ENCODE measurements around the gene ADAM15.

The ADAM15 gene

DNA sequence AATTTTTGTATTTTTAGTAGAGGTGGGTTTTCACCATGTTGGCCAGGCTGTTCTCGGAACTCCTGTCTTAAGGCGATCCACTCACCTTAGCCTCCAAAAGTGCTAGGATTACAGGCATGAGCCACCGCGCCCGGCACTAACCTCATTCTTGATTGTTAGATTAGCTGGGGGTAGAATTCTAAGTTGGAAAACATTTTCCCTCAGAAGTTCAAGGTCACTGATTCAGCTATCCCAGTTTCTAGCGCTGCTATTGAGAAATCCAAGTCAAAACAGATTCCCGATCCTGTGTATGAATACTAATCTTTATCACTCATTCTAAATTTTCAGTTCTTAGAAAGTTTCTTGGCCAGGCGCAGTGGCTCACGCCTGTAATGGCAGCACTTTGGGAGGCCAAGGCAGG lies 52.2 kb downstream of the ADAM15 start:
- no peak overlapping the region for H3K27ac ChIP-seq
- H3K79me2 ChIP-seq = no peaks in the 10 kb centered on the region
- no peak overlapping the region for H3K9ac ChIP-seq
- no peaks in the 10 kb centered on the region for H3K9me3 ChIP-seq (ENCODE audit: control insufficient read depth, low read length)
- no peaks in the 10 kb centered on the region for H3K27me3 ChIP-seq (ENCODE audit: control insufficient read depth, insufficient read depth, low read length)
- H3K4me1 ChIP-seq = no peaks in the 10 kb centered on the region
- H3K4me2 ChIP-seq (ENCODE audit: low read length) = no peak overlapping the region
- H2AFZ ChIP-seq = no peak overlapping the region
- no peak overlapping the region for H3K4me3 ChIP-seq (ENCODE audit: low read depth, low read length)
- no peak for TF ChIP-seq CTCF (IDR thresholded peaks at IDR 0.05)
- H3K36me3 ChIP-seq (ENCODE audit: control insufficient read depth, insufficient read depth, low read length) = no peaks in the 10 kb centered on the region

DNA sequence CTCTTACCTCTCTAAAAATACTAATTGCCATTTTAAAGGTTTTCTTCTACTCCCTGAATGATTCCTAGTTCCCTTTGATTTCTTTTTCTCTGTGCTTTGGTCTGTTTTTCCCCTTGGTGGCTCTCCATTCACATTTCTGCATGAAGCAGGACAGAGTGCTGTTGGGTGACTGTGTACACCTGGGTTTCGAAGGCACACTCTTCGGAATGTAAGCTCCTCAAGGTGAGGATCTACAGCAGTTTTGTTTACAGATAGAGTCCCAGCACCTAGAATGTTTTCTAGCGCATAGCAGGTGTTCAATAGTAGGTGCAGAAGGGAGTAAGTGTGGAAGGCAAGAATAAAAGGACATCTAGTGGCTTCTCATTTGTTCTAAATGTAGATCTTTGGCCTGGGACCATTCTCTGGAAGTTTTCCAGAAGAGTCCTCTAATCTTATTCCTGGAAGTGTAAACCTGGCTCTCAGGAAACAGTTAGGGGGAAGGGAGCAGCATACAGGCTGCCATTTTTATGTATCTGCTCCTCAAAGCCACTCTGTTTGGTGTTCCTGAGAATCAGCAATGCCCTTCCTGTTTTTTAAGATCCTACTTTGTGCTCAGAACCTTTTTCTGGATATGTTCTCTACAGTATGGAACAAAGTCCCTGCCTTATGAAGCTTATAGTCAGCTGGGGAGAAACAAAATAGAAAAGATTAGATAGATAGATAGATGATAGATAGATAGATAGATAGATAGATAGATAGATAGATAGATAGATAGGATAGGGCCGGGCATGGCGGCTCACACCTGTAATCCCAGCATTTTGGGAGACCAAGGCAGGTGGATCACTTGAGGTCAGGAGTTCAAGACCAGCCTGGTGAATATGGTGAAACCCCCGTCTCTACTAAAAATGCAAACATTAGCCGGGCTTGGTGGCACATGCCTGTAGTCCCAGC lies 53.8 kb downstream of the ADAM15 start:
- Histone ChIP-seq H3K79me2 (no peaks in the 10 kb centered on the region), H3K27ac (no peak overlapping the region), H3K36me3 (ENCODE audit: control insufficient read depth, insufficient read depth, low read length) (no peaks in the 10 kb centered on the region), H3K4me2 (ENCODE audit: low read length) (no peak overlapping the region), H3K4me1 (no peaks in the 10 kb centered on the region), H3K9me3 (ENCODE audit: control insufficient read depth, low read length) (no peaks in the 10 kb centered on the region), H3K27me3 (ENCODE audit: control insufficient read depth, insufficient read depth, low read length) (no peaks in the 10 kb centered on the region), H3K4me3 (ENCODE audit: low read depth, low read length) (no peak overlapping the region), H2AFZ (no peak overlapping the region), H3K9ac (no peak overlapping the region)
- no peak for TF ChIP-seq CTCF (IDR thresholded peaks at IDR 0.05)

GRCh38 chr1:155105604-155106011 lies 54.5 kb downstream of the ADAM15 start:
- no peak overlapping the region for H2AFZ ChIP-seq
- no peak overlapping the region for H3K4me3 ChIP-seq (ENCODE audit: low read depth, low read length)
- no peaks in the 10 kb centered on the region for H3K27me3 ChIP-seq (ENCODE audit: control insufficient read depth, insufficient read depth, low read length)
- TF ChIP-seq CTCF (IDR thresholded peaks at IDR 0.05) = no peak
- H3K27ac ChIP-seq = no peak overlapping the region
- H3K79me2 ChIP-seq = no peaks in the 10 kb centered on the region
- no peaks in the 10 kb centered on the region for H3K36me3 ChIP-seq (ENCODE audit: control insufficient read depth, insufficient read depth, low read length)
- no peaks in the 10 kb centered on the region for H3K4me1 ChIP-seq
- H3K9me3 ChIP-seq (ENCODE audit: control insufficient read depth, low read length) = no peaks in the 10 kb centered on the region
- no peak overlapping the region for H3K9ac ChIP-seq
- H3K4me2 ChIP-seq (ENCODE audit: low read length) = no peak overlapping the region

DNA sequence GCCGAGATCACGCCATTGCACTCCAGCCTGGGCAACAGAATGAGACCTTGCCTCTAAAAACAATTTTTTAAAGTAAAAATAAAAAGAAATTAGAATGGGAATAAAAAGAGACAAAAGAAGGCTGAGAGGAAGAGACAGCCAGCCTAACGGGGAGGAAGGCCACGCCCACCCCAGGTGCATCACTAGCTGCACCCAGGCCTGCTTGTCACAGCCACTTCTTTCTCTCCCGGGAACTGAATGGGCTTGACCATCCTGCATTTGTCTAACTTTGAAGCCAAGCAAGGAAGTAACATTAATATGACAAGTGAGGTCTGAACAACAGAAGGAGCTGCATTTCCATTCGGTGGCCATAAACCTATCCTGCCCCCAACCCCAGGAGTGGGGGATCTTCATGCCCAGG lies 55.7 kb downstream of the ADAM15 start:
- H3K9me3 ChIP-seq (ENCODE audit: control insufficient read depth, low read length) = no peaks in the 10 kb centered on the region
- no peak overlapping the region for H3K4me3 ChIP-seq (ENCODE audit: low read depth, low read length)
- no peak overlapping the region for H3K4me2 ChIP-seq (ENCODE audit: low read length)
- no peak for TF ChIP-seq CTCF (IDR thresholded peaks at IDR 0.05)
- H3K27me3 ChIP-seq (ENCODE audit: control insufficient read depth, insufficient read depth, low read length) = no peaks in the 10 kb centered on the region
- no peaks in the 10 kb centered on the region for H3K79me2 ChIP-seq
- no peaks in the 10 kb centered on the region for H3K4me1 ChIP-seq
- H3K27ac ChIP-seq = no peak overlapping the region
- H3K36me3 ChIP-seq (ENCODE audit: control insufficient read depth, insufficient read depth, low read length) = no peaks in the 10 kb centered on the region
- H3K9ac ChIP-seq = no peak overlapping the region
- H2AFZ ChIP-seq = no peak overlapping the region
